PC-3 (cell line): ENCODE measurements around the gene TPX2. TPM values are rescaled to one million over a fixed set of nuclear protein-coding genes. Genes with fewer than 3 reads are reported as not detected.

Source experiments
- ATAC-seq: fragments of 200-7000 bp; cut with Tn5 transposase; 2 replicates; pipeline ENCODE4 v1.9.1; 2020; ENCODE audit warnings: mild to moderate bottlenecking, moderate library complexity
- BruUV-seq: library from RNA; stranded (reverse); fragments of 400-500 nt; replicated peaks from 2 replicates; lab custom pipeline; 2021; lab: Mats Ljungman, UMichigan
- CTCF ChIA-PET: fragments of 300-600 bp; sonication (Branson Sonifier 250); formaldehyde crosslinking; loops from one replicate; lab custom pipeline; 2022; ENCODE audit warnings: antibody characterized with exemption; lab: Charles Lee
- POLR2A ChIA-PET: fragments of 300-600 bp; sonication (Branson Sonifier 250); formaldehyde crosslinking; loops from one replicate; lab custom pipeline; 2022; ENCODE audit warnings: antibody characterized with exemption; ENCODE audit not compliant: unreplicated experiment; lab: Charles Lee
- DNase-seq: peaks from one replicate; pipeline ENCODE4 v3.0.0-alpha.2; 2015
- H2AFZ ChIP-seq: fragments of 300-600 bp; sonication (generic); 2 replicates; pipeline ENCODE4 v1.6.0; 2016; ENCODE audit warnings: antibody characterized with exemption, low read length
- H3F3A ChIP-seq: fragments of 300-600 bp; sonication (generic); one replicate; pipeline ENCODE4 v1.6.0; 2017; ENCODE audit warnings: antibody characterized with exemption, low read length, control low read depth, mild to moderate bottlenecking; ENCODE audit not compliant: unreplicated experiment
- H3K27ac ChIP-seq: fragments of 300-600 bp; sonication (generic); 2 replicates; pipeline ENCODE4 v1.5.1; 2016; ENCODE audit warnings: mild to moderate bottlenecking, low read length
- H3K27me3 ChIP-seq: fragments of 300-600 bp; sonication (generic); 2 replicates; pipeline ENCODE4 v1.6.1; 2016; ENCODE audit warnings: low read length, mixed read lengths
- H3K36me3 ChIP-seq: fragments of 300-600 bp; sonication (generic); 2 replicates; pipeline ENCODE4 v1.6.1; 2016; ENCODE audit warnings: low read depth, mixed run types, low read length, mixed read lengths
- H3K4me1 ChIP-seq: fragments of 300-600 bp; sonication (generic); 2 replicates; pipeline ENCODE4 v1.5.1; 2016; ENCODE audit warnings: low read length; ENCODE audit not compliant: insufficient read depth
- H3K4me2 ChIP-seq: fragments of 300-600 bp; sonication (generic); 2 replicates; pipeline ENCODE4 v1.6.0; 2016; ENCODE audit warnings: low read length
- H3K4me3 ChIP-seq: fragments of 300-600 bp; sonication (generic); 2 replicates; pipeline ENCODE4 v1.5.1; 2016; ENCODE audit warnings: mild to moderate bottlenecking, low read length, mixed read lengths
- H3K79me2 ChIP-seq: fragments of 300-600 bp; sonication (generic); 2 replicates; pipeline ENCODE4 v1.6.1; 2017; ENCODE audit warnings: low read length, mixed read lengths
- H3K9ac ChIP-seq: fragments of 300-600 bp; sonication (generic); 2 replicates; pipeline ENCODE4 v1.6.0; 2016; ENCODE audit warnings: mild to moderate bottlenecking, low read length
- H3K9me2 ChIP-seq: fragments of 300-600 bp; sonication (generic); replicated peaks from 2 replicates; pipeline ENCODE4 v1.6.1; 2016; ENCODE audit warnings: mixed run types, low read length, mixed read lengths
- H3K9me3 ChIP-seq: fragments of 300-600 bp; sonication (generic); 2 replicates; pipeline ENCODE4 v1.6.1; 2016; ENCODE audit warnings: low read length, mixed read lengths
- H4K20me1 ChIP-seq: fragments of 300-600 bp; sonication (generic); 2 replicates; pipeline ENCODE4 v1.6.1; 2016; ENCODE audit warnings: low read length, mixed read lengths
- EZH2 ChIP-seq: fragments of 300-600 bp; sonication (generic); IDR thresholded peaks from one replicate; pipeline ENCODE4 v1.6.1; 2017; ENCODE audit warnings: antibody characterized with exemption, mild to moderate bottlenecking, low read length; ENCODE audit not compliant: unreplicated experiment
- EZH2phosphoT487 ChIP-seq: fragments of 300-600 bp; sonication (generic); IDR thresholded peaks from 2 replicates; pipeline ENCODE4 v1.6.1; 2018; ENCODE audit warnings: mild to moderate bottlenecking, antibody characterized with exemption, low read length, borderline replicate concordance
- intact Hi-C: fragments of 100-400 bp; cut with micrococcal nuclease; formaldehyde crosslinking; loops from 2 replicates; pipeline ENCODE4 v1.9.0; 2023
- total RNA-seq: library from RNA; depleted of rRNA; stranded (reverse); fragments of >200 nt; gene quantifications from 2 replicates; pipeline ENCODE4 v1.2.3, GENCODE V29; 2014
- TF ChIP-seq, protein P1 (sequence below): fragments of 300-600 bp; sonication (generic); conservative IDR thresholded peaks from 2 replicates; pipeline ENCODE4 v1.5.1; 2017; ENCODE audit warnings: antibody characterized with exemption, low read depth, mild to moderate bottlenecking, low read length

Gene TPX2
- total RNA-seq, 1 experiment from 2014 or later, result 128 TPM

DNA sequence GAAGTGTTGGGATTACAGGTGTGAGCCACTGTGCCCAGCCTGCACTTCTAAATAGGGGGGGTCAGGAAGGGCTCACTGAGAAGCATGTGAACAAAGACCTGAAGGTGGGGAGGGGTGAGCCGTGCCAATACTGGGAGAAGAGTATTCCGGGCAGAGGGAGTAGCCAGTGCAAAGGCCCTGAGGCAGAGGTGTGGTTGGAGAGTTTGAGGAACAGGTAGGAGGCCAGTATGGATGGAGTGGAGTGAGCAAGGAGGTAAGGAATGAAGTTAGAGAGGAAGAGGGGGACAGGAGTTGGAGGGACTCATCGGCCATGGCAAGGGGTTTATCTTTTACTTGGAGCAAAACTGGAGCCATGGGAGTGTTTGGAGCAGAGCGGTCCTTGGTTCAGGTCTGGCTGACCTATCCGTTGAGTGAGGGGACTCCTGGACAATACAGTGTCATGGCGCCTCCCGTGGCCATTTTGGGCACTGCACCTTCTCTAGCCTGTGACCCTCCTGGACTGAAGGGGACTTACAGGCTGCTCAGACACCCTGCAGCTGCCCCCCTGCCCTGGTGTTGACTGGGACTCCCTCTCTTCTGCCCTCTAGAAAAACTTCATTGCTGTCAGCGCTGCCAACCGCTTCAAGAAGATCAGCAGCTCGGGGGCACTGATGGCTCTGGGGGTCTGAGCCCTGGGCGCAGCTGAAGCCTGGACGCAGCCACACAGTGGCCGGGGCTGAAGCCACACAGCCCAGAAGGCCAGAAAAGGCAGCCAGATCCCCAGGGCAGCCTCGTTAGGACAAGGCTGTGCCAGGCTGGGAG lies 94.2 kb downstream of the TPX2 start:
- TF ChIP-seq, protein P1, sequence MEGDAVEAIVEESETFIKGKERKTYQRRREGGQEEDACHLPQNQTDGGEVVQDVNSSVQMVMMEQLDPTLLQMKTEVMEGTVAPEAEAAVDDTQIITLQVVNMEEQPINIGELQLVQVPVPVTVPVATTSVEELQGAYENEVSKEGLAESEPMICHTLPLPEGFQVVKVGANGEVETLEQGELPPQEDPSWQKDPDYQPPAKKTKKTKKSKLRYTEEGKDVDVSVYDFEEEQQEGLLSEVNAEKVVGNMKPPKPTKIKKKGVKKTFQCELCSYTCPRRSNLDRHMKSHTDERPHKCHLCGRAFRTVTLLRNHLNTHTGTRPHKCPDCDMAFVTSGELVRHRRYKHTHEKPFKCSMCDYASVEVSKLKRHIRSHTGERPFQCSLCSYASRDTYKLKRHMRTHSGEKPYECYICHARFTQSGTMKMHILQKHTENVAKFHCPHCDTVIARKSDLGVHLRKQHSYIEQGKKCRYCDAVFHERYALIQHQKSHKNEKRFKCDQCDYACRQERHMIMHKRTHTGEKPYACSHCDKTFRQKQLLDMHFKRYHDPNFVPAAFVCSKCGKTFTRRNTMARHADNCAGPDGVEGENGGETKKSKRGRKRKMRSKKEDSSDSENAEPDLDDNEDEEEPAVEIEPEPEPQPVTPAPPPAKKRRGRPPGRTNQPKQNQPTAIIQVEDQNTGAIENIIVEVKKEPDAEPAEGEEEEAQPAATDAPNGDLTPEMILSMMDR, result peak; percentile 90
- TF ChIP-seq EZH2phosphoT487, result no peak
- ATAC-seq (peak; percentile 12; the same call in 1 of the 2 replicates), DNase-seq (peak; percentile 70)
- ChIA-PET CTCF (no interaction called here), POLR2A (no interaction called here)
- Histone ChIP-seq H3K4me3 (no peak overlapping the region), H3K4me2 (no peak overlapping the region), H3K4me1 (peaks cover 17% of the 10 kb centered on the region), H3F3A (no peaks in the 10 kb centered on the region), H3K27ac (no peak overlapping the region), H3K9me3 (no peaks in the 10 kb centered on the region), H2AFZ (no peak overlapping the region), H3K36me3 (no peaks in the 10 kb centered on the region), H3K79me2 (no peaks in the 10 kb centered on the region), H4K20me1 (0 out of 2 replicates have a peak, but pooled peaks cover 3% of the 10 kb centered on the region), H3K27me3 (no peaks in the 10 kb centered on the region), H3K9ac (no peak overlapping the region), H3K9me2 (no peaks in the 10 kb centered on the region)
- intact Hi-C loops, result no loop called here
- BruUV-seq, result no TSS peak

DNA sequence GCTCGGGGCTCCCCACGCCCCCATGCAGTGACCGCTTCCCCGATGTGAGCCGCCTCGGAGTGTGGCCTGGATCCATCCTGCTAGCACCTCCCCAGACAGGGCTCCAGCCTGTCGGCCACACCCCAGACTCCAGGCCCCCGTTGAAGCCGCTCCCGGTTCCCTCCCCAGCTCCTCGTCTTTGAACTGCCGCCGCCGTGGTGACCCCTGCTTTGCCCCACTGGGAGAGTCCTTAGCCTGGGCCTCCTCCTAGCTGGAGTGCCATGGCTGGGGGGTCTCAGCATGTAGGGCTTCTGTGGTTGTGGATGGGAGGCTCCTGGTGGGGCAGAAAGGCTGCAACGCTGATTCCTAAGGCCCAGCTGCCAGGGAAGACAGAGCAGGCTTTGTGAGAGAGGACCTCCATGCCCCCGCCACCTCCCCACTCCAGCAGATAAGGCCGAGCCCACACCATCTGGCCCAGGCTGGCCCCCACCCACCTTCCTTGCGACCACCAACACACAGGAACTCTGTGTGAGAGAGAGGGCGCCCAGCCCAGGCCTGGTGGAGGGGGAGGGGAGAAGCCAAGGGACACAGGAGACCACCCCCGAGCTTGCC lies 94.9 kb downstream of the TPX2 start:
- no peaks in the 10 kb centered on the region for H3K27me3 ChIP-seq
- H3K9me2 ChIP-seq, result no peaks in the 10 kb centered on the region
- CTCF ChIA-PET, result no interaction called here
- no peak overlapping the region for H3K4me2 ChIP-seq
- no peaks in the 10 kb centered on the region for H3K9me3 ChIP-seq
- H3K36me3 ChIP-seq, result no peaks in the 10 kb centered on the region
- peaks cover 17% of the 10 kb centered on the region for H3K4me1 ChIP-seq
- ATAC-seq, result no peak
- DNase-seq, result no peak
- H2AFZ ChIP-seq, result no peak overlapping the region
- BruUV-seq, result no TSS peak
- no peak overlapping the region for H3K9ac ChIP-seq
- H3K27ac ChIP-seq, result no peak overlapping the region
- no peaks in the 10 kb centered on the region for H3K79me2 ChIP-seq
- TF ChIP-seq EZH2, result no peak
- TF ChIP-seq, protein P1, result no peak
- TF ChIP-seq EZH2phosphoT487, result no peak
- no peak overlapping the region for H3K4me3 ChIP-seq
- 0 out of 2 replicates have a peak, but pooled peaks cover 3% of the 10 kb centered on the region for H4K20me1 ChIP-seq
- intact Hi-C loops, result no loop called here
- POLR2A ChIA-PET, result no interaction called here
- H3F3A ChIP-seq, result no peaks in the 10 kb centered on the region

DNA sequence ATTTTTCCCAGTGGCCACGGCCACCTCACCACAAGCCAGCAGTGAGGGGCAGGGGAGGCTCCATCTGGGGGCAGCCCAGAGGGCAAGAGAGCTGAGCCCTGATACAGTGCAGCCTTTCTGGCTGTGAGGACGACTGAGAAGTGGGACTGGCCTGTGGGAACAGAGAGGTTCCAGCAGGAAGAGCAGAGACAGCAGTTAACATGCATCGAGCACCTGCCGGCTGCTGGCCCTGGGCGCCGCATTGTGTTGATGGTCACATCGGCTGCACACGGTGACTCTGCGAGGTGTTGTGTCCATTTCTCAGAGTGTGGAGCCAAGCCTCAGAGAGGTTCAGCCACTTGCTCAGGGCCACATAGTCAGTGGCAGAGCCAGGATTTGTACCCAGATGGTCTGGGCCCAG lies 96.5 kb downstream of the TPX2 start:
- H3K9ac ChIP-seq, result no peak overlapping the region
- TF ChIP-seq, protein P1, result no peak
- TF ChIP-seq EZH2phosphoT487 (no peak), EZH2 (no peak)
- no TSS peak for BruUV-seq
- intact Hi-C loops, result loop anchor here (5.0 kb wide), 1 partner anchor 108 kb away; no protein-coding TSS in a partner anchor
- ATAC-seq (peak; percentile 7), DNase-seq (no peak)
- no peak overlapping the region for H2AFZ ChIP-seq
- H3K9me2 ChIP-seq, result no peaks in the 10 kb centered on the region
- ChIA-PET CTCF (no interaction called here), POLR2A (no interaction called here)
- no peak overlapping the region for H3K27ac ChIP-seq
- no peaks in the 10 kb centered on the region for H3K36me3 ChIP-seq
- 0 out of 2 replicates have a peak, but pooled peaks cover 3% of the 10 kb centered on the region for H4K20me1 ChIP-seq
- peak overlapping the region; percentile 44 for H3K4me2 ChIP-seq
- H3K4me1 ChIP-seq, result peaks cover 17% of the 10 kb centered on the region
- H3K79me2 ChIP-seq, result no peaks in the 10 kb centered on the region
- no peaks in the 10 kb centered on the region for H3F3A ChIP-seq
- H3K27me3 ChIP-seq, result no peaks in the 10 kb centered on the region
- no peak overlapping the region for H3K4me3 ChIP-seq
- H3K9me3 ChIP-seq, result no peaks in the 10 kb centered on the region
